Suppressor macrophage treated with lipopolysaccharide for 4 hours (primary cell): ENCODE data around the gene AFF3.
"Not testable (repeated sequence)": the region's sequence is repeated elsewhere in the genome, so short reads cannot be mapped to it uniquely, and the experiment has no call there.

Source experiments
- DNase-seq: peaks from one replicate; pipeline ENCODE4 v3.0.0-alpha.2; 2020

Gene AFF3

DNA sequence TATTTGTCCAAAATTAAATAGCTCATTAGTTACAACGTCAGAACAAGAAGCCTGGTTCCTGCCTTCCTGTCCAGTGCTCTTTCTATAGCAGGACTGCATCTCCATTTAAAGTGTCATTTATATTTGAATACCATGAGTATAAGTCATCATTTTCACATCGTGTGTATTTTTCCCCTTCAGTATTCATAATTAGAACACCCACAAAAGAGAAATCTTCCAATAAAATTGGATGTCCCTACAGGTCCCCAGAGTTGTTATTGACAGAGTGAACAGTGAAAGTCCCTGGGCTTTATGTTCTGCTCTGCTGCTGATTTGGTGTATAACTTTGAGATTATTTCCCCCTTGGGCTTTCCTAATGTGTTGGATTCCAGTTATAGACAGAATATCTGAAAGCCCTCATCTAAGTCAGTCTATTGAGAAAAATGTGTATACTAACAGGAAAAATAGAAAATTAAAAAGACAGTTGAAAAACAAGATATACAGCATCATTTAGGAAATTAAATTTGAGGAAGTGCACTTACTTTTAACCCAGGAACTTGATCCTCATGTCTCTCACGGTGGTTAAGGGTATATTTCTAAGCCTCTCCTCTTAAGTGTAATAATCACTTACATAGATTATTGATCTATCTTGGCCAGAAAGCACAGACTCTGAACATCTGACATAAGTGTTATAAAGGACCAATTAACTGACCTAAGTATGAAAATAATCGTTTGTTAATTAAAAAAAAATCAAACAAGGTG is 637.4 kb downstream of the AFF3 start:
- DNase-seq: no peak

DNA sequence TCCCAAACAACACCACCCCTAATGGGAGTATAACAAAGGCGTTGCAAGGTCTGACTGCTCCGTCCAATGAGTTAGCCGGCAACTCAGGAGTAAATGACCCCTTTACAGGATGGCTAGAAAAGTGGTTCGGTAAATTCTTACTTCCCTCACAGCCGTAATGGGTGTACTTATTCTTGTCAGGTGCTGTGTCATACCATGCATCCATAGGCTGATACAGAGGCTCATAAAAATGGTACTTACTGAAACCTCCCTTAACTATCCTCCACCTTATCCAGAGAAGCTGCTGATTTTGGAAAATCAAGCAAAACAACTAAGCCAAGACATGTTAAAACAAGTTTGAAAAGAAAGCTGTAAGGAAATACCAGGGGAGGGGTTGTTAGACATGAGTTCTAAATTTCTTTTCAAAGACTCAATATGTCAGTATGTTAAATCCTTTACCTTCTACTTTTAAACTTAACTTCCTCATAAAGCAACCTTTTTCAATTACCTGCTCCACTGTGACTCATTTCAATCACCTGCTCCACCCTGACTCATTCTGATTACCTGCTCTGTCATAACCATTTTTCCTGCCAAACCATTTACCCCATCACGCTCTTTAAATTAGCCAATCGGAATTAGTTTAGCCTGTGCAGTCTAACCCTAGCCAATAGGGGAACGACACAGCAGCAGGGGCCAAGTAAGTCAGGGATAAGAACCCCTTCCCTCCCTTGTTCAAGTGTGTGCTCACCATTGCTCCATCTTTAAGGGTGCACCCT is 638.6 kb downstream of the AFF3 start:
- not testable (repeated sequence) for DNase-seq

DNA sequence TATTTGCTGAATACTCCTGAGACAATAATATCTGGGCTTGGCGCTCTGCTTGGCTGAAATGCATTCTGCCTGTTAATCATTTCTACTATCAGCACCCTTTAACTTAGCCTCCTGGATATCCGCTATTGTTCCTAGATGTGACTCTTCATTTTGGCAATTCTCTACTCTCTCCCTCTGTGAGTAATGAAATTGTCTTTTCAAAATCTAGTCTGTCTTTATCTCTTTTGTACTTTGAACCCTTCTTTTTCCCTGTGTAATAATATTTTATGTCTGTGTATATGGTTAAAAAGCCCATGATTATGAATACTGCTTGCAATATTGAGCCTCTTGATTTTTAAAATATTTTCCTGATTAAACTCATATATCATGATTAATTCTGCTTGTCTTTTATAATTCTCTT is 646.4 kb downstream of the AFF3 start:
- DNase-seq: no peak
